Measurements from ENCODE around the gene GGNBP2. TPM values are rescaled to one million over a fixed set of nuclear protein-coding genes. Genes with fewer than 3 reads are reported as not detected.

GGNBP2 gene
- 67.6 and 72.2 TPM in 2 replicates for total RNA-seq

GRCh38 chr17:36544307-36545076 is at the start of gene GGNBP2:
GGNBP2 (plus strand) TSS chr17:36544919; CDS start chr17:36545725, 806 bp downstream.

GRCh38 chr17:36534840-36535668 is 9.7 kb upstream of the GGNBP2 start, which contains the start of the genes MYO19 and PIGW:
MYO19 (minus strand) TSS chr17:36534868; CDS start chr17:36532538, 2,330 bp downstream.
PIGW (plus strand) TSS chr17:36534987; CDS start chr17:36537102, 2,115 bp downstream.

GRCh38 chr17:36591434-36592315 is 47.0 kb downstream of the GGNBP2 start, which contains the start of gene DHRS11:
DHRS11 (plus strand) TSS chr17:36591879; CDS start chr17:36592010, 131 bp downstream.

GRCh38 chr17:36601303-36602029 is 56.7 kb downstream of the GGNBP2 start, which contains the start of gene MRM1:
MRM1 (plus strand) TSS chr17:36601583; CDS start chr17:36601811, 228 bp downstream.

Other genes starting within 250 kb of the GGNBP2 start
- not detected in 2 replicates for gene TBC1D3G, start 221.0 kb upstream of the GGNBP2 start, total RNA-seq
- not detected in 2 replicates for gene TBC1D3H, start 156.5 kb upstream of the GGNBP2 start, total RNA-seq
- gene ZNHIT3, start 58.2 kb upstream of the GGNBP2 start, total RNA-seq: 23.6 and 29.3 TPM in 2 replicates
- 26.3 and 90.2 TPM in 2 replicates for gene MYO19, start 10.1 kb upstream of the GGNBP2 start, total RNA-seq
- gene PIGW, start 9.9 kb upstream of the GGNBP2 start, total RNA-seq: 6.3 and 9.6 TPM in 2 replicates
- 3.7 and 6.9 TPM in 2 replicates for gene DHRS11, start 47.0 kb downstream of the GGNBP2 start, total RNA-seq
- gene MRM1, start 56.7 kb downstream of the GGNBP2 start, total RNA-seq: 5.9 and 7.7 TPM in 2 replicates

Data from placental pericyte (primary cell).